OCI-LY1 (cell line): Measurements from ENCODE around the gene RAP1B.

Experiments used
- EZH2 ChIP-seq: fragments of 200-600 bp; sonication (generic), shearing (Covaris generic); IDR thresholded peaks from 2 replicates; pipeline ENCODE4 v1.8.0; 2017; ENCODE audit warnings: borderline replicate concordance, mixed run types, mild to moderate bottlenecking, antibody characterized with exemption, low read length, moderate library complexity, mixed read lengths
- TF ChIP-seq, protein P1 (sequence below): fragments of 200-600 bp; sonication (generic), shearing (Covaris generic); IDR thresholded peaks from 2 replicates; pipeline ENCODE4 v1.5.1; 2017; ENCODE audit warnings: mild to moderate bottlenecking, antibody characterized with exemption, low read length, moderate library complexity, mixed read lengths

DNA sequence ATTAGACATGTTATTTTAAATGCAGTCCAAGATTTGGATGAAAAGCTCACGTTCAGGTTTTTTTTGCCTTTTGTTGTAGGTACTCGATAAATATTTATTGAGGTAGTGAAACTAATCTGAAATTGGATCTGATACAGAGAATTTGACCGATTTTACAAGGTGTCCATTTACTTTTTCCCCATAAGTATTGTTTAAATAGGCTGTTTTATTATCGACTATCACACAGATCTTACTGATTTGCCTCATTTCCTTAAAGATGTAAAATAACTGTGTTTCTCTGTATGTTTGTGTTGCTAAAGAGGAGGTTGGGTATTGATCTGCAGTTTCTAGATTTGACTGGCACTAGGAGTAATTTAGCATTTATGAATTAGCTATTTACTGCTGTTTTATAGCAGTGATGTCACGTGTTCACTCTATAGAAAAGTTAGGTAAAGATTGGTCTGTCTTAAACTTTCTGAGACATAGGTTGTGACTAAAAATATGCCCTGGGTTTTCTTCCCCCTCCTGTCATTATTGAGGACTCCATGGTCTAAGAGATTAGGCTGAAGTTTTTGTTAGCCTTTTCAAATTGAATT, 3.5 kb downstream of the RAP1B start:
- TF ChIP-seq, protein P1, sequence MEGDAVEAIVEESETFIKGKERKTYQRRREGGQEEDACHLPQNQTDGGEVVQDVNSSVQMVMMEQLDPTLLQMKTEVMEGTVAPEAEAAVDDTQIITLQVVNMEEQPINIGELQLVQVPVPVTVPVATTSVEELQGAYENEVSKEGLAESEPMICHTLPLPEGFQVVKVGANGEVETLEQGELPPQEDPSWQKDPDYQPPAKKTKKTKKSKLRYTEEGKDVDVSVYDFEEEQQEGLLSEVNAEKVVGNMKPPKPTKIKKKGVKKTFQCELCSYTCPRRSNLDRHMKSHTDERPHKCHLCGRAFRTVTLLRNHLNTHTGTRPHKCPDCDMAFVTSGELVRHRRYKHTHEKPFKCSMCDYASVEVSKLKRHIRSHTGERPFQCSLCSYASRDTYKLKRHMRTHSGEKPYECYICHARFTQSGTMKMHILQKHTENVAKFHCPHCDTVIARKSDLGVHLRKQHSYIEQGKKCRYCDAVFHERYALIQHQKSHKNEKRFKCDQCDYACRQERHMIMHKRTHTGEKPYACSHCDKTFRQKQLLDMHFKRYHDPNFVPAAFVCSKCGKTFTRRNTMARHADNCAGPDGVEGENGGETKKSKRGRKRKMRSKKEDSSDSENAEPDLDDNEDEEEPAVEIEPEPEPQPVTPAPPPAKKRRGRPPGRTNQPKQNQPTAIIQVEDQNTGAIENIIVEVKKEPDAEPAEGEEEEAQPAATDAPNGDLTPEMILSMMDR = no peak
- TF ChIP-seq EZH2 = no peak
